ENCODE results near the gene TLR7.

GRCh38 chrX:12894074-12895030 is 27.5 kb downstream of the TLR7 start:
- TF ChIP-seq CTCF (IDR thresholded peaks at IDR 0.05; ENCODE audit: insufficient read depth, low read length) (peak; percentile 69), POLR2AphosphoS5 (IDR thresholded peaks at IDR 0.05; ENCODE audit: low read depth) (no peak)

All from HL-60 (cell line).